Fibroblast of peridontal ligament (primary cell): ENCODE measurements around the gene ITGA3.
A peak's percentile ranks its signal among the peaks of the same experiment; 100 is the strongest.

ENCODE experiments used
- DNase-seq: peaks from one replicate; pipeline ENCODE4 v3.0.0-alpha.2; 2010; ENCODE audit errors: extremely low read depth

ITGA3 gene

GRCh38 chr17:50109207-50109606 lies 53.3 kb downstream of the ITGA3 start:
- DNase-seq, result no peak

- DNase-seq, result no peak
Observed at GRCh38 chr17:50109785-50110184, 53.9 kb downstream of the ITGA3 start.

GRCh38 chr17:50110591-50111349 lies 54.9 kb downstream of the ITGA3 start:
- no peak for DNase-seq

- no peak for DNase-seq
Observed at GRCh38 chr17:50111673-50112655, 56.1 kb downstream of the ITGA3 start.

GRCh38 chr17:50112694-50113093 lies 56.8 kb downstream of the ITGA3 start:
- DNase-seq, result no peak

GRCh38 chr17:50113624-50114320 lies 57.9 kb downstream of the ITGA3 start:
- no peak for DNase-seq

GRCh38 chr17:50114401-50114800 lies 58.5 kb downstream of the ITGA3 start:
- no peak for DNase-seq

GRCh38 chr17:50114849-50115357 lies 59.0 kb downstream of the ITGA3 start:
- DNase-seq, result peak; percentile 78

GRCh38 chr17:50115756-50116155 lies 59.8 kb downstream of the ITGA3 start:
- DNase-seq, result no peak

GRCh38 chr17:50117202-50118051 lies 61.5 kb downstream of the ITGA3 start:
- peak; percentile 24 for DNase-seq

- DNase-seq, result no peak
Observed at GRCh38 chr17:50118076-50118827, 62.3 kb downstream of the ITGA3 start.

- no peak for DNase-seq
Observed at GRCh38 chr17:50118828-50119218, 62.9 kb downstream of the ITGA3 start.

- DNase-seq, result no peak
Observed at GRCh38 chr17:50120475-50121253, 64.8 kb downstream of the ITGA3 start.

- DNase-seq, result no peak
Observed at GRCh38 chr17:50122945-50123344, 67.0 kb downstream of the ITGA3 start.

GRCh38 chr17:50123649-50124349 lies 67.9 kb downstream of the ITGA3 start:
- peak; percentile 27 for DNase-seq

GRCh38 chr17:50125420-50125997 lies 69.6 kb downstream of the ITGA3 start:
- DNase-seq, result no peak

- DNase-seq, result no peak
Observed at GRCh38 chr17:50127697-50128361, 71.9 kb downstream of the ITGA3 start.
